Mammary epithelial cell (primary cell): ENCODE data around the gene OLFML1.

Experiments used
- CTCF ChIP-seq, 2 donors: IDR thresholded peaks in 1 of 2; conservative IDR thresholded peaks in 1 of 2; 2 replicates each; pipeline ENCODE4 v1.5.1; 2011 to 2012; ENCODE audit warnings: inconsistent platforms in 2 of 2, low read length in 2 of 2, mild to moderate bottlenecking in 2 of 2, control low read depth in 1 of 2, low read depth in 1 of 2; ENCODE audit not compliant: insufficient read depth in 1 of 2; ENCODE audit errors: extremely low read depth in 1 of 2
- EZH2 ChIP-seq: IDR thresholded peaks from 2 replicates; pipeline ENCODE4 v1.6.1; 2012; ENCODE audit warnings: low read length, inconsistent platforms, borderline replicate concordance

- TF ChIP-seq CTCF (conservative IDR thresholded peaks at IDR 0.05 in 1 of 2, IDR thresholded peaks at IDR 0.05 in 1 of 2; ENCODE audit: extremely low read depth in 1 of 2, insufficient read depth in 1 of 2, low read depth in 1 of 2, low read length in 2 of 2) (no peak), EZH2 (no peak)
Measured at GRCh38 chr11:7532405-7533145, 47.3 kb downstream of the OLFML1 start.
